AG09319 (cell line): ENCODE measurements around the gene CDCA5.

Source experiments
- DNase-seq: peaks from one replicate; pipeline ENCODE4 v3.0.0-alpha.2; 2010; ENCODE audit warnings: low read depth; ENCODE audit errors: extremely low read depth
- TF ChIP-seq, protein P1 (sequence below): IDR thresholded peaks from 2 replicates; pipeline ENCODE4 v1.5.1; 2011; ENCODE audit warnings: low read depth, mild to moderate bottlenecking, inconsistent platforms, low read length, moderate library complexity

CDCA5 gene

DNA sequence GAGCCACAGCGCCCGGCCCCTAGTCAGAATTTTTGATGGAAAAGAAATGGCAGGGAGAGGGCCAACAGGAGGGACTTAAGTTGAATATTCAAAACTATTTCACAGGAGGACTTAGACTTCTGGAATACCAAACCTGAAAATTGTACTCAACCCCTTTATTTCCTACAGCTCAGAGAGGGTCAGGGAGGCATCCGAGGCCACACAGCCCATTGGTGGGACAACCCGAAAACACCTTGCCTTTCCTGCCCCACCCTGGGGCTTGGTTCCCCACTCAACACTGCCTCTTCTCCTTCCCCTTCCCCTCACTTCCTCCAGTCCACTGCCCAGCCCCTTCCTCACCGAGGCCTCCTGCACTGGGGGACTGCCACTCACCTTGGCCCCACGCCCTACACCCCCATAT, 26.8 kb downstream of the CDCA5 start:
- TF ChIP-seq, protein P1, sequence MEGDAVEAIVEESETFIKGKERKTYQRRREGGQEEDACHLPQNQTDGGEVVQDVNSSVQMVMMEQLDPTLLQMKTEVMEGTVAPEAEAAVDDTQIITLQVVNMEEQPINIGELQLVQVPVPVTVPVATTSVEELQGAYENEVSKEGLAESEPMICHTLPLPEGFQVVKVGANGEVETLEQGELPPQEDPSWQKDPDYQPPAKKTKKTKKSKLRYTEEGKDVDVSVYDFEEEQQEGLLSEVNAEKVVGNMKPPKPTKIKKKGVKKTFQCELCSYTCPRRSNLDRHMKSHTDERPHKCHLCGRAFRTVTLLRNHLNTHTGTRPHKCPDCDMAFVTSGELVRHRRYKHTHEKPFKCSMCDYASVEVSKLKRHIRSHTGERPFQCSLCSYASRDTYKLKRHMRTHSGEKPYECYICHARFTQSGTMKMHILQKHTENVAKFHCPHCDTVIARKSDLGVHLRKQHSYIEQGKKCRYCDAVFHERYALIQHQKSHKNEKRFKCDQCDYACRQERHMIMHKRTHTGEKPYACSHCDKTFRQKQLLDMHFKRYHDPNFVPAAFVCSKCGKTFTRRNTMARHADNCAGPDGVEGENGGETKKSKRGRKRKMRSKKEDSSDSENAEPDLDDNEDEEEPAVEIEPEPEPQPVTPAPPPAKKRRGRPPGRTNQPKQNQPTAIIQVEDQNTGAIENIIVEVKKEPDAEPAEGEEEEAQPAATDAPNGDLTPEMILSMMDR = no peak

DNA sequence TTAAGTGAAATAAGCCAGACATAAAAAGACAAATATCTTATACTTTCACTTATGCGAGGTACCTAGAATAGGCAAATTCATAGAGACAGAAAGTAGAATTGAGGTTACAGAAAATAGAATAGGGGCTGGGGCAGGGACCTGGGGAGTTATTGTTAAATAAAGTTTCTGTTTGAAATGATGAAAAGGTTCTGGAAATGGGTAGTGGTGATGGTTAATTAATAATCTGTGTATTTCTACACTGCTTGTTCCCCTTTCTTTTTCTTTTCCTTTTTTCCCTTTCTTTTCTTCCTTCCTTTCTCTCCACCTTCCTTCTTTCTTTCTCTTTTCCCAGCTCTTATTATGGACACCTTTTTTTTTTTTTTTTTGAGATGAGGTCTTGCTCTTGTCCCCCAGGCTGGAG, 28.3 kb downstream of the CDCA5 start:
- TF ChIP-seq, protein P1 = no peak

More for the DNA sequence above, 26.8 kb downstream of the CDCA5 start:
- no peak for DNase-seq

DNA sequence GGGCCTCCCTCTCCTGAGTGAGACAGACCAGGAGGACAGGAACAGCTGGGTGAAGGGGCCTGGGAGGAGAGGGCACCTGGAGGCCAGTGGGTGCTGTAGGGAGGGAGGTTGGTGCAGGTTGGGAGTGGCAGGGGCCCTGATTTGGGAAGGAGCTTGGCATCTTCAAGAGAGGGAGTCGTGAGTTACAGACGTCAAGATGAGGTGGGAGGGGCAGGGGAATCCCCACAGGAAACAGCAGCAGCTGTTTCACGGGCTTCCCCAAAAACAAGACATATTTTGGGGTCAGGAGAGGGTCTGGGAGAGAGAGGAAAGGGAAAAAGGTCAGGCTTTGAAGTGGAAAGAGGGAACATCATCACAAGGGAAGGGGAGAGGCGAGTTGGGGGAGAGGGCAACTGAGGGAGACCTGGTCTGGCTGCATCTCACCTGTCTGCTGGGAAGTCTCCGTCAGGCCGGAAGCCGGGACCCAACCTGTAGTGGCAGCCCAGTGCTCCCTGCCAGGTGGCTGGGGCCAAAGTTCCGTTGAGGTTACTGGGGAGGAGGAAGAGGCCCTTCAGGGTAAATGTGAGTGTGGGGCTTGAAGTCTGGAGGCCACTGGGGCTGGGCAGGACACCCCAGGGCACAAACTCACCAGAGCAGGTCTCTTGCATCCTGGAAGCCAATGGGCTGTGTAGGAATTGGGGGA, 29.9 kb downstream of the CDCA5 start:
- DNase-seq = no peak
- TF ChIP-seq, protein P1 = no peak

More for the DNA sequence above, 28.3 kb downstream of the CDCA5 start:
- no peak for DNase-seq

DNA sequence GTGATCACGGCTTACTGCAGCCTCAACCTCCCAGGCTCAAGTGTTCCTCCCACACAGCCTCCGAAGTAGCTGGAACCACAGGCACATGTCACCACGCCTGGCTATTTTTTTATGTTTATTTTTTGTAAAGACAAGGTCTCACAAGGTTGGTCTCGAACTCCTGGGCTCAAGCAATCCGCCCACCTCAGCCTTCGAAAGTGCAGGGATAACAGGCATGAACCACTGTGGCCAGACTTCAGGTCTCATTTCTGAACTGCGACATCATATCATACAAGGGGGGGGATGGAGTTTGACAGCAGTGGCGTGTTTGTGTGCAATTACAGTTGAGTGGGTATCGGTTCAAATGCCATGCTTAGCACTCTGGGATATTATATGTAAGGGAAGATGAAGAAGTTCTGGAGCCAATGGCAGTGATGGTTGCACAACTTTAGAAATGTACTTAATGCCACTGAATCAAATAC, 32.4 kb downstream of the CDCA5 start:
- TF ChIP-seq, protein P1 = no peak
- DNase-seq = no peak

DNA sequence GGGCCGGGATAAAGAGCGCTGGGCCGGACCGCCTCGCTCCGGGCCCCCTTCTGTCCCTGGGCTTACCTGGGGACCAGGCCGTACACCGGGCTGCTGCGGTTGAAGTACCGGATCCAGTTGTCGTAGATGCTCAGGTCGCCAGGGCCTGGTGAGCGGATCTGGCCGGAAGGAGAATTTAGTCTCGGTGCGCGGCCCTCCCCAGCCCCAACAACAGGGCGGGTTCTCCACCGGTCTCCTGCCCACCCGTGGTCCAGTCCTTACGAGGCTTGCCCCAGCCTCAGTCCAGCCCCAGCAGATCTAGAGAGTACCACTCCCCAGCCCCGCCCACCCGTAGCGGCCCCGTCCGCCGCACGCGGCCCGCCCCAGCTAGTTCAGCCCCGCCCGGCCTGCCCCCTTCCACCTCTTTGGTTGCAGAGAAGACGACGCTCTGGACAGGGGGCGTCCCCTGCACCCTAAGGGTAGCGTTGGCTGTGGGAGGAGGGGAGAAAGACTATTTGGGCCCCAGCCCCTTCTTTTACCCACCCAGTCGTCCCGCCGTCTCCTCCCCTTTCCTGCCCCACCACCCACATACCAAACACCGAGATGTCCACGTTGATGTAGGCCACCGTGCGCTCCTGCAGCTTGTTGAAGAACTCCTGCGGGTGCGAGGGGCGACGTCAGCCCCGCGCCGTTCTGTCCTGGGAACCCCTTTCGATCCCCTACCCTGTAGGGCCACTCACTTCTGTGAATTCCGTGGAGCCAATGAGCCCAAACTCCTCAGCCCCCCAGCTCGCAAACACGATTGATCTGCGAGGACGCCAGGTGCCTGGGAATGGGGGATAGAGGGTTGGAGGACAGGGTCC, 36.0 kb downstream of the CDCA5 start:
- DNase-seq = no peak
- TF ChIP-seq, protein P1 = no peak

DNA sequence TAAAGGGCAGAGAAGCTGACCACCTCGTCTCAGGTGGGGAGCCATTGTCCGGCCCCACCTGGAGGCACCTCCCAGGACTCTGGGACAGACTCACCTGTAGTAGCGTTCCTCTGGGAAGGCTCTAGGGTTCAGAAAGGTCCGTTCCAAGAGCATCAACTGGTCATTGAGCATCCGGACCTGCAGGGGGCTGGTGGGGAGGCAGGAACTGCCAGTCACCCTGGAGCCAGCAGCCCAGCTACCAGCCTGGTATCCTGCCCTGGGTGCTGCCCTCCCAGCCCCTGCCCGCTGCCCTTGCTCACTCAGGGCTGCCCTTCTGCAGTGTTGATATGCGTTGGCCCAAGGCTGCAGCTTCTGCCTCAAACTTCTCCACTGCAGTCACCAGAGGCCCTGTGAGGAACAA, 38.1 kb downstream of the CDCA5 start:
- no peak for DNase-seq
- TF ChIP-seq, protein P1 = no peak

DNA sequence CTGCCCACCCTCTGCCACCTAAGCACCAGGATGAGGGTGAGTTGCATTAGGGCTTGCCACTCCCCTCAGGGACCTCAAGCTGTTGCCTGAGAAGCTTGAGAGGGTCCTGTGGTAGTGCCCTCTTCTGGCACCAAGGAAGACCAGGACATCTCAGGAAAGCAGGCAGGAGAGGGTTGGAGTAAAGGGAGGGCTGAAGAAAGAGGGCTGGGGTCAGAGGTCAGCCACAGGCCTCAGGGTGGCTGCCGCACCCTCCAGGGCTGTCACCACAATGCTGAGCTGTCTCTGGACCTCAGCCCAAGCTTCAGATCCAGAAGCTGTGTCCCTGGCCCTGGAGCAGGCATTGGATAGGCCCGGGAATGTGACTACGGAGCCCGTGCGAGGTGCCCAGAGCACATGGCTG, 38.8 kb downstream of the CDCA5 start:
- DNase-seq = no peak
- TF ChIP-seq, protein P1 = no peak
